SK-N-SH treated with all-trans-retinoic acid at 6 μM for 48 hours (cell line): ENCODE data around the gene DHCR24.

Source experiments
- ATAC-seq: fragments of 200-7000 bp; cut with Tn5 transposase; 3 replicates; pipeline ENCODE4 v1.9.1; 2020; ENCODE audit warnings: mild to moderate bottlenecking, moderate library complexity
- ARNTL ChIP-seq: fragments of 450-650 bp; formaldehyde crosslinking; IDR thresholded peaks from 2 replicates; pipeline ENCODE4 v1.5.0; 2020; ENCODE audit warnings: low read depth, mild to moderate bottlenecking, moderate library complexity, borderline replicate concordance
- BACH2 ChIP-seq: fragments of 250-450 bp; sonication (Bioruptor Pico); IDR thresholded peaks from 2 replicates; pipeline ENCODE4 v1.9.0; 2021; ENCODE audit warnings: mild to moderate bottlenecking, borderline replicate concordance
- CREB5 ChIP-seq: fragments of 250-450 bp; sonication (Bioruptor Pico); IDR thresholded peaks from 2 replicates; pipeline ENCODE4 v1.5.1; 2020; ENCODE audit warnings: low read depth, mild to moderate bottlenecking, moderate library complexity
- CSDC2 ChIP-seq: fragments of 250-450 bp; sonication (Bioruptor Pico); IDR thresholded peaks from 2 replicates; pipeline ENCODE4 v1.5.0; 2020; ENCODE audit warnings: mild to moderate bottlenecking, moderate library complexity
- ESRRG ChIP-seq: fragments of 250-450 bp; sonication (Bioruptor Pico); IDR thresholded peaks from 2 replicates; pipeline ENCODE4 v1.6.1; 2021; ENCODE audit warnings: mild to moderate bottlenecking
- GLIS3 ChIP-seq: fragments of 250-450 bp; sonication (Bioruptor Pico); IDR thresholded peaks from 2 replicates; pipeline ENCODE4 v1.5.0; 2020; ENCODE audit warnings: mild to moderate bottlenecking, moderate library complexity
- OSR1 ChIP-seq: fragments of 250-450 bp; sonication (Bioruptor Pico); IDR thresholded peaks from 2 replicates; pipeline ENCODE4 v1.8.0; 2022; ENCODE audit warnings: moderate library complexity, mild to moderate bottlenecking, inconsistent platforms
- PATZ1 ChIP-seq: fragments of 250-450 bp; sonication (Bioruptor Pico); IDR thresholded peaks from 2 replicates; pipeline ENCODE4 v1.8.0; 2020; ENCODE audit warnings: mild to moderate bottlenecking, moderate library complexity, borderline replicate concordance
- POU6F1 ChIP-seq: fragments of 250-450 bp; sonication (Bioruptor Pico); IDR thresholded peaks from 2 replicates; pipeline ENCODE4 v1.8.0; 2021; ENCODE audit warnings: low read depth, mild to moderate bottlenecking, moderate library complexity, borderline replicate concordance
- PPARA ChIP-seq: fragments of 250-450 bp; sonication (Bioruptor Pico); IDR thresholded peaks from 2 replicates; pipeline ENCODE4 v1.5.0; 2020; ENCODE audit warnings: mild to moderate bottlenecking, borderline replicate concordance
- RARB ChIP-seq: fragments of 250-450 bp; sonication (Bioruptor Pico); IDR thresholded peaks from 2 replicates; pipeline ENCODE4 v1.8.0; 2021; ENCODE audit warnings: mild to moderate bottlenecking, moderate library complexity
- SNAI2 ChIP-seq: fragments of 250-450 bp; sonication (Bioruptor Pico); IDR thresholded peaks from 2 replicates; pipeline ENCODE4 v1.5.0; 2020; ENCODE audit warnings: mild to moderate bottlenecking, moderate library complexity
- TOX ChIP-seq: fragments of 250-450 bp; sonication (Bioruptor Pico); IDR thresholded peaks from 2 replicates; pipeline ENCODE4 v1.8.0; 2021; ENCODE audit warnings: mild to moderate bottlenecking, moderate library complexity, borderline replicate concordance
- TSHZ2 ChIP-seq: fragments of 250-450 bp; sonication (Bioruptor Pico); IDR thresholded peaks from 2 replicates; pipeline ENCODE4 v1.5.0; 2020; ENCODE audit warnings: mild to moderate bottlenecking, moderate library complexity
- ZC3H10 ChIP-seq: fragments of 250-450 bp; sonication (Bioruptor Pico); IDR thresholded peaks from 2 replicates; pipeline ENCODE4 v1.5.1; 2021; ENCODE audit warnings: mild to moderate bottlenecking, moderate library complexity
- ZFP3 ChIP-seq: fragments of 250-450 bp; sonication (Bioruptor Pico); IDR thresholded peaks from 2 replicates; pipeline ENCODE4 v1.5.0; 2020; ENCODE audit warnings: mild to moderate bottlenecking, moderate library complexity
- ZFP30 ChIP-seq: fragments of 450-650 bp; formaldehyde crosslinking; IDR thresholded peaks from 2 replicates; pipeline ENCODE4 v1.5.0; 2022; ENCODE audit warnings: mild to moderate bottlenecking, moderate library complexity
- ZNF565 ChIP-seq: fragments of 450-650 bp; formaldehyde crosslinking; conservative IDR thresholded peaks from 2 replicates; pipeline ENCODE4 v1.5.0; 2020; ENCODE audit warnings: low read depth, mild to moderate bottlenecking, moderate library complexity
- ZNF70 ChIP-seq: fragments of 450-650 bp; formaldehyde crosslinking; IDR thresholded peaks from 2 replicates; pipeline ENCODE4 v1.5.0; 2020; ENCODE audit warnings: mild to moderate bottlenecking, moderate library complexity
- ZNF8 ChIP-seq: fragments of 450-650 bp; formaldehyde crosslinking; IDR thresholded peaks from 2 replicates; pipeline ENCODE4 v1.5.0; 2020; ENCODE audit warnings: mild to moderate bottlenecking, moderate library complexity

The DHCR24 gene

GRCh38 chr1:54887665-54888071, 673 bp upstream of the DHCR24 start (continued):
- TF ChIP-seq CREB5 (CRISPR knock-in tag): no peak
- no peak for TF ChIP-seq ZFP3 (CRISPR knock-in tag)

- TF ChIP-seq ZC3H10 (no peak), BACH2 (no peak), GLIS3 (no peak), ZNF565 (no peak), ZFP30 (CRISPR knock-in tag) (no peak), PATZ1 (CRISPR knock-in tag) (no peak), TSHZ2 (CRISPR knock-in tag) (no peak), ESRRG (CRISPR knock-in tag) (no peak), ARNTL (no peak), RARB (no peak), PPARA (CRISPR knock-in tag) (no peak)
- no peak for ATAC-seq
Measured at GRCh38 chr1:54885807-54886723, 930 bp downstream of the DHCR24 start.

GRCh38 chr1:54885237-54885679, 1.7 kb downstream of the DHCR24 start:
- no peak for TF ChIP-seq TOX (CRISPR knock-in tag)
- TF ChIP-seq BACH2: no peak
- no peak for TF ChIP-seq OSR1
- no peak for TF ChIP-seq TSHZ2 (CRISPR knock-in tag)
- no peak for TF ChIP-seq ZNF8 (CRISPR knock-in tag)
- no peak for ATAC-seq

- ATAC-seq: no peak
- no peak for TF ChIP-seq PPARA (CRISPR knock-in tag)
- TF ChIP-seq CSDC2 (CRISPR knock-in tag): no peak
- TF ChIP-seq SNAI2 (CRISPR knock-in tag): no peak
- TF ChIP-seq ZNF8 (CRISPR knock-in tag): no peak
- no peak for TF ChIP-seq ZFP30 (CRISPR knock-in tag)
- no peak for TF ChIP-seq TOX (CRISPR knock-in tag)
- no peak for TF ChIP-seq POU6F1 (CRISPR knock-in tag)
- TF ChIP-seq TSHZ2 (CRISPR knock-in tag): no peak
- TF ChIP-seq ESRRG (CRISPR knock-in tag): no peak
- no peak for TF ChIP-seq ZNF70
- no peak for TF ChIP-seq ARNTL
- no peak for TF ChIP-seq ZNF565
- no peak for TF ChIP-seq GLIS3
Measured at GRCh38 chr1:54884768-54885167, 2.2 kb downstream of the DHCR24 start.
